ENCODE measurements around the gene ATP2B2.

The ATP2B2 gene

GRCh38 chr3:10353661-10354360, 151.6 kb downstream of the ATP2B2 start:
- Histone ChIP-seq H3K4me3 (ENCODE audit: low read depth, low read length) (no peak overlapping the region), H3K27ac (ENCODE audit: extremely low read depth, low read depth, low read length) (no peak overlapping the region), H3K9me3 (ENCODE audit: control insufficient read depth, insufficient read depth, low read depth, low read length) (no peaks in the 10 kb centered on the region), H3K36me3 (ENCODE audit: control insufficient read depth in 2 of 2, insufficient read depth in 1 of 2, low read length in 2 of 2) (no peaks in the 10 kb centered on the region), H3K4me1 (ENCODE audit: control insufficient read depth, insufficient read depth, low read length) (no peaks in the 10 kb centered on the region)
- CTCF ChIA-PET = interaction anchor here (1.0 to 1.4 kb wide), 2 partner anchors 9 to 10 kb away, joined by 3 to 6 read pairs; no protein-coding TSS in a partner anchor
- POLR2A ChIA-PET = no interaction called here
- no peak for TF ChIP-seq ZNF510 (tag by site-specific recombination; IDR thresholded peaks at IDR 0.05; ENCODE audit: insufficient replicate concordance)
- no peak for TF ChIP-seq ZNF341 (tag by site-specific recombination; IDR thresholded peaks at IDR 0.05; ENCODE audit: low read depth)
- no peak for TF ChIP-seq KLF1 (tag by site-specific recombination; IDR thresholded peaks at IDR 0.05)

DNA sequence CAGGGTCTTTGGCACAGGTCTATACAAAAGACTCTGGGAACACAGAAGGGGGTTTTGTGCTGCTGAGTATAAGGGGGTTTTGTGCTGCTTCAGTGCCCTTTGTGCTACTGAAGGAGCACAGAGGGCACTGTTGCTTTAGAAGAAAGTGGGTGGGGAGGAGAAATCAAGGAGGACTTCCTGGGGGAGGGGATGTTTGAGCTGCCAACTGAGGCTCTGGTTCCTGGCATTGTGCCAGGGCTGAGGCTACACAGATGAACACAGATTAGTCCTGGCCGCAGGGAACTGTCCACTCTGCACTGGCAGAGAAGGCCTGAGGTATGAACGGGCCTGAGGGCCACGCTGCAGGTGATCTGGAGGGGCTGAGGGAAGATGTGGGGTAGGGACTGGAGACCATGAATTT, 152.2 kb downstream of the ATP2B2 start:
- TF ChIP-seq ZNF2 (tag by site-specific recombination; IDR thresholded peaks at IDR 0.05) (no peak), KLF16 (tag by site-specific recombination; IDR thresholded peaks at IDR 0.05) (no peak), ZNF311 (tag by site-specific recombination; IDR thresholded peaks at IDR 0.05; ENCODE audit: borderline replicate concordance) (no peak), ZNF184 (tag by site-specific recombination; IDR thresholded peaks at IDR 0.05) (no peak), ZNF549 (tag by site-specific recombination; IDR thresholded peaks at IDR 0.05) (no peak), ZNF433 (tag by site-specific recombination; IDR thresholded peaks at IDR 0.05; ENCODE audit: low read depth) (no peak), ZIC2 (tag by site-specific recombination; IDR thresholded peaks at IDR 0.05) (no peak), ZNF544 (tag by site-specific recombination; IDR thresholded peaks at IDR 0.05) (no peak), RBAK (tag by site-specific recombination; IDR thresholded peaks at IDR 0.05) (no peak), ZNF114 (tag by site-specific recombination; IDR thresholded peaks at IDR 0.05) (no peak), ZSCAN16 (tag by site-specific recombination; IDR thresholded peaks at IDR 0.05) (no peak), ZNF488 (tag by site-specific recombination; IDR thresholded peaks at IDR 0.05) (no peak), ZNF112 (tag by site-specific recombination; IDR thresholded peaks at IDR 0.05) (no peak), KLF10 (tag by site-specific recombination; IDR thresholded peaks at IDR 0.05) (no peak), ZNF585B (tag by site-specific recombination; IDR thresholded peaks at IDR 0.05) (no peak), ZBTB44 (tag by site-specific recombination; IDR thresholded peaks at IDR 0.05) (no peak)
- H3K36me3 ChIP-seq (ENCODE audit: control insufficient read depth in 2 of 2, insufficient read depth in 1 of 2, low read length in 2 of 2) = no peaks in the 10 kb centered on the region
- no peak overlapping the region for H3K4me3 ChIP-seq (ENCODE audit: low read depth, low read length)
- no peaks in the 10 kb centered on the region for H3K4me1 ChIP-seq (ENCODE audit: control insufficient read depth, insufficient read depth, low read length)
- POLR2A ChIA-PET = no interaction called here
- no peaks in the 10 kb centered on the region for H3K9me3 ChIP-seq (ENCODE audit: control insufficient read depth, insufficient read depth, low read depth, low read length)
- CTCF ChIA-PET = interaction anchor here (1.3 to 1.4 kb wide), 2 partner anchors 9 to 13 kb away, joined by 6 to 7 read pairs; no protein-coding TSS in a partner anchor
- no peak overlapping the region for H3K27ac ChIP-seq (ENCODE audit: extremely low read depth, low read depth, low read length)

DNA sequence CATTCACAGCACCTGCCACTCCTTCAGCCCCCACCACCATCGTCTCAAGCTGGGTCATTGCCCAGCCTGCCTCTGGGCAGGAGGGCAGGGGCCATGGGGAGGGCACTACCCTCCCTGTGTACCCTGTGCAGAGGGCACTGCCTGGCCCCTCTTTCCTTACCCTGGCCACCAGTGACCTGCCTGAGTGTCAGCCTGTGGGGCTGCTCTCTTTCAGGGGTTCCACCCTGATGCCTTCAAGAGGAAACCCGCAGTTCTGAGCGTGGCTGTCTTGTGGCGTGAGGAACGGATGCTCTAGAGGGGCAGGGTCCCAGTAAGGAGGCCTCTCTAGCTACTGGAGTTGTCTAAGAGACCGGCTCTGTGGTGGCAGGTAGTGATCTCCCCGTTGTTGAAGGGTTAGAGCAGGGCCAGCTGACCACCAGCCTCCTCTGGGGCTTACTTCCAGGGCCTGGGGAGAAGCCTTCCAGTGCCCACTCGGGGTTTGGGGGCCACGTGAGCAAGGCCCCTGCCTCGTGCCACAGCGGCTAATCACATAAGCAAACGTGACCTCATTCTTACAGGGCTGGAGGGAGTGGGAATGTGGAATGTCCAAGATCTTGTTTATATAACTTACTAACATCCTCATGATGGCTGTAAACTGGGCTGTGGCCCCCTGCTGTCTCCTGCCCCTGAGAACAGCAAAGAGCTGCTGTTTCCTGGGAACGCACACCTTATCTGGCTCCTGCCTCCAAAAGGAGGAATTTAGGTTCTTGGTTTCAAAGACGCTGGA, 153.1 kb downstream of the ATP2B2 start:
- H3K27ac ChIP-seq (ENCODE audit: extremely low read depth, low read depth, low read length) = no peak overlapping the region
- H3K4me3 ChIP-seq (ENCODE audit: low read depth, low read length) = no peak overlapping the region
- no peaks in the 10 kb centered on the region for H3K9me3 ChIP-seq (ENCODE audit: control insufficient read depth, insufficient read depth, low read depth, low read length)
- no peaks in the 10 kb centered on the region for H3K4me1 ChIP-seq (ENCODE audit: control insufficient read depth, insufficient read depth, low read length)
- CTCF ChIA-PET = interaction anchor here (0.8 to 1.4 kb wide), 3 partner anchors 8 to 13 kb away, joined by 3 to 7 read pairs (median 6); no protein-coding TSS in a partner anchor
- POLR2A ChIA-PET = no interaction called here
- H3K36me3 ChIP-seq (ENCODE audit: control insufficient read depth in 2 of 2, insufficient read depth in 1 of 2, low read length in 2 of 2) = no peaks in the 10 kb centered on the region
- TF ChIP-seq, protein P1, sequence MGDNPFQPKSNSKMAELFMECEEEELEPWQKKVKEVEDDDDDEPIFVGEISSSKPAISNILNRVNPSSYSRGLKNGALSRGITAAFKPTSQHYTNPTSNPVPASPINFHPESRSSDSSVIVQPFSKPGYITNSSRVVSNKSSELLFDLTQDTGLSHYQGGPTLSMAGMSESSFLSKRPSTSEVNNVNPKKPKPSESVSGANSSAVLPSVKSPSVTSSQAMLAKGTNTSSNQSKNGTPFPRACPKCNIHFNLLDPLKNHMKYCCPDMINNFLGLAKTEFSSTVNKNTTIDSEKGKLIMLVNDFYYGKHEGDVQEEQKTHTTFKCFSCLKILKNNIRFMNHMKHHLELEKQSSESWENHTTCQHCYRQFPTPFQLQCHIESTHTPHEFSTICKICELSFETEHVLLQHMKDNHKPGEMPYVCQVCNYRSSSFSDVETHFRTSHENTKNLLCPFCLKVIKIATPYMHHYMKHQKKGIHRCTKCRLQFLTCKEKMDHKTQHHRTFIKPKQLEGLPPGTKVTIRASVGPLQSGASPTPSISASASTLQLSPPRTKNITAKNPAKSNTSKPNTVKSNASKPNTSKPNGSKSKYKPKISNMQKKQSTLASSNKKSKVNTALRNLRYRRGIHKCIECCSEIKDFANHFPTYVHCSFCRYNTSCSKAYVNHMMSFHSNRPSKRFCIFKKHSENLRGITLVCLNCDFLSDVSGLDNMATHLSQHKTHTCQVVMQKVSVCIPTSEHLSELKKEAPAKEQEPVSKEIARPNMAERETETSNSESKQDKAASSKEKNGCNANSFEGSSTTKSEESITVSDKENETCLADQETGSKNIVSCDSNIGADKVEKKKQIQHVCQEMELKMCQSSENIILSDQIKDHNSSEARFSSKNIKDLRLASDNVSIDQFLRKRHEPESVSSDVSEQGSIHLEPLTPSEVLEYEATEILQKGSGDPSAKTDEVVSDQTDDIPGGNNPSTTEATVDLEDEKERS (tag by site-specific recombination; IDR thresholded peaks at IDR 0.05) = no peak
- TF ChIP-seq OSR2 (tag by site-specific recombination; IDR thresholded peaks at IDR 0.05) (peak; percentile 53), TCF7L2 (IDR thresholded peaks at IDR 0.05; ENCODE audit: borderline replicate concordance, low read depth, low read length) (no peak), INSM2 (tag by site-specific recombination; IDR thresholded peaks at IDR 0.05) (peak; percentile 37; the same call in 1 of the 2 replicates)
